Sigmoid colon (tissue), 4 donors: ENCODE results near the gene POTEI.
"Not testable (repeated sequence)": the region's sequence is repeated elsewhere in the genome, so short reads cannot be mapped to it uniquely, and the experiment has no call there.

Experiments used
- EP300 ChIP-seq, 4 donors: sonication (generic); formaldehyde crosslinking; IDR thresholded peaks; one replicate each; pipeline ENCODE4 v1.6.1; 2017; ENCODE audit warnings: antibody characterized with exemption in 4 of 4
- TF ChIP-seq, protein P1 (sequence below), 4 experiments: fragments of 450-650 bp in 3 of 4; fragments of 200-600 bp in 1 of 4; IDR thresholded peaks; one replicate each; pipeline ENCODE4 v1.5.1; 2016 to 2019; ENCODE audit warnings: antibody characterized with exemption in 4 of 4, mild to moderate bottlenecking in 3 of 4, moderate library complexity in 2 of 4

GRCh38 chr2:130522390-130522789, 13.3 kb upstream of the POTEI start:
- TF ChIP-seq, protein P1, sequence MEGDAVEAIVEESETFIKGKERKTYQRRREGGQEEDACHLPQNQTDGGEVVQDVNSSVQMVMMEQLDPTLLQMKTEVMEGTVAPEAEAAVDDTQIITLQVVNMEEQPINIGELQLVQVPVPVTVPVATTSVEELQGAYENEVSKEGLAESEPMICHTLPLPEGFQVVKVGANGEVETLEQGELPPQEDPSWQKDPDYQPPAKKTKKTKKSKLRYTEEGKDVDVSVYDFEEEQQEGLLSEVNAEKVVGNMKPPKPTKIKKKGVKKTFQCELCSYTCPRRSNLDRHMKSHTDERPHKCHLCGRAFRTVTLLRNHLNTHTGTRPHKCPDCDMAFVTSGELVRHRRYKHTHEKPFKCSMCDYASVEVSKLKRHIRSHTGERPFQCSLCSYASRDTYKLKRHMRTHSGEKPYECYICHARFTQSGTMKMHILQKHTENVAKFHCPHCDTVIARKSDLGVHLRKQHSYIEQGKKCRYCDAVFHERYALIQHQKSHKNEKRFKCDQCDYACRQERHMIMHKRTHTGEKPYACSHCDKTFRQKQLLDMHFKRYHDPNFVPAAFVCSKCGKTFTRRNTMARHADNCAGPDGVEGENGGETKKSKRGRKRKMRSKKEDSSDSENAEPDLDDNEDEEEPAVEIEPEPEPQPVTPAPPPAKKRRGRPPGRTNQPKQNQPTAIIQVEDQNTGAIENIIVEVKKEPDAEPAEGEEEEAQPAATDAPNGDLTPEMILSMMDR (IDR thresholded peaks at IDR 0.05), result not testable (repeated sequence)
- TF ChIP-seq EP300 (IDR thresholded peaks at IDR 0.05), result not testable (repeated sequence)
